Urinary bladder (tissue), 4 donors: ENCODE results near the gene UNG. TPM values are rescaled to one million over a fixed set of nuclear protein-coding genes. Genes with fewer than 3 reads are reported as not detected.
"Not testable (repeated sequence)": the region's sequence is repeated elsewhere in the genome, so short reads cannot be mapped to it uniquely, and the experiment has no call there.

Experiments used
- DNase-seq: peaks from one replicate; pipeline ENCODE4 v3.0.0-alpha.2; 2015; ENCODE audit errors: extremely low spot score
- H3K27ac ChIP-seq: one replicate; pipeline ENCODE4 v1.5.1; 2013; ENCODE audit warnings: low read depth, mild to moderate bottlenecking, moderate library complexity
- H3K36me3 ChIP-seq: one replicate; pipeline ENCODE4 v1.6.1; 2013; ENCODE audit warnings: mild to moderate bottlenecking, moderate library complexity; ENCODE audit not compliant: insufficient read depth
- H3K4me1 ChIP-seq: one replicate; pipeline ENCODE4 v1.6.1; 2013; ENCODE audit warnings: mild to moderate bottlenecking, moderate library complexity; ENCODE audit not compliant: insufficient read depth
- H3K4me3 ChIP-seq: one replicate; pipeline ENCODE4 v1.5.1; 2013; ENCODE audit warnings: low read depth, low read length
- WGBS: extraction: QIAGEN DNeasy Blood & Tissue Kit; methylation state at CpG from one replicate; pipeline ENCODE4 v1.1.7; 2013; 5-methylcytosine and 5-hydroxymethylcytosine counted together
- polyA plus RNA-seq: library from polyadenylated mRNA; stranded (reverse); fragments of 200-250 nt; gene quantifications from one replicate; pipeline ENCODE4 v1.2.3, GENCODE V29; 2013
- total RNA-seq: library from RNA; depleted of rRNA; stranded (reverse); fragments of >200 nt; gene quantifications from one replicate; pipeline ENCODE4 v1.2.3, GENCODE V29; 2014
- donor health status: healthy with polysubstance abuse.
- donor health status: healthy.

Gene UNG
- total RNA-seq (21.4 TPM), polyA plus RNA-seq (17.6 TPM)

GRCh38 chr12:109097435-109098182 lies at the start of gene UNG:
Gene UNG, plus strand, starts transcription at chr12:109097597. Its CDS starts 83 bp downstream, at chr12:109097680.
- under 1% methylated on average over 71 of the region's 71 CpGs for WGBS
- DNase-seq: peak; percentile 93

GRCh38 chr12:109048706-109049105 lies 48.7 kb upstream of the UNG start:
- 75% methylated on average over 3 of the region's 3 CpGs for WGBS
- H3K4me1 ChIP-seq, DNase-seq, H3K36me3 ChIP-seq, H3K4me3 ChIP-seq, H3K27ac ChIP-seq: not testable (repeated sequence)

More at GRCh38 chr12:109097435-109098182, at the start of gene UNG:
- Histone ChIP-seq H3K4me3 (peak within 1 kb of the TSS; percentile 88), H3K4me1 (no peaks in the 10 kb centered on the region), H3K27ac (peak within 1 kb of the TSS; percentile 92), H3K36me3 (no peaks in the 10 kb centered on the region)

DNA sequence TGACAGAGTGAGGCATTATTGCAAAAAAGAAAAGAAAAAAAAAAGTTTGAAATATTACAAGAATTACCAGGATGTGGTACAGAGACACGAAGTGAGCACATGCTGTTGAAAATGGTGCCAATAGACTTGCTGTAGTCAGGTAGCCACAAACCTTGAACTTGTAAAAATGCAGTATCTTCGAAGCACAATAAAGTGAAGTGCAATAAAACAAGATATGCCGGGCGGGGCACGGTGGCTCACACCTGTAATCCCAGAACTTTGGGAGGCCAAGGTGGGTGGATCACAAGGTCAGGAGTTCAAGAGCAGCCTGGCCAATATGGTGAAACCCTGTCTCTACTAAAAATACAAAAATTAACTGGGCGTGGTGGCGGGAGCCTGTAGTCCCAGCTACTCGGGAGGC lies 47.6 kb upstream of the UNG start:
- H3K36me3 ChIP-seq, H3K27ac ChIP-seq: not testable (repeated sequence)

GRCh38 chr12:109052097-109052413 lies 45.3 kb upstream of the UNG start:
- Histone ChIP-seq H3K27ac (no peak overlapping the region), H3K36me3 (no peaks in the 10 kb centered on the region), H3K4me3 (peak overlapping the region; percentile 84), H3K4me1 (no peaks in the 10 kb centered on the region)
- no peak for DNase-seq
- WGBS: 8% methylated on average over 6 of the region's 6 CpGs

More for the DNA sequence above, 47.6 kb upstream of the UNG start:
- H3K4me3 ChIP-seq, H3K4me1 ChIP-seq, DNase-seq: not testable (repeated sequence)
- 79% methylated on average over 8 of the region's 8 CpGs for WGBS

- WGBS: under 1% methylated on average over 61 of the region's 61 CpGs
- H3K4me3 ChIP-seq: peak within 1 kb of the TSS; percentile 84
- peak; percentile 66 for DNase-seq
- no peaks in the 10 kb centered on the region for H3K4me1 ChIP-seq
- H3K27ac ChIP-seq: peak within 1 kb of the TSS; percentile 74
- no peaks in the 10 kb centered on the region for H3K36me3 ChIP-seq
These were observed 44.7 kb upstream of the UNG start, which contains the start of gene USP30 for GRCh38 chr12:109052414-109053323. Gene USP30, plus strand, starts transcription at chr12:109052576. Its CDS starts 103 bp downstream, at chr12:109052679.

DNA sequence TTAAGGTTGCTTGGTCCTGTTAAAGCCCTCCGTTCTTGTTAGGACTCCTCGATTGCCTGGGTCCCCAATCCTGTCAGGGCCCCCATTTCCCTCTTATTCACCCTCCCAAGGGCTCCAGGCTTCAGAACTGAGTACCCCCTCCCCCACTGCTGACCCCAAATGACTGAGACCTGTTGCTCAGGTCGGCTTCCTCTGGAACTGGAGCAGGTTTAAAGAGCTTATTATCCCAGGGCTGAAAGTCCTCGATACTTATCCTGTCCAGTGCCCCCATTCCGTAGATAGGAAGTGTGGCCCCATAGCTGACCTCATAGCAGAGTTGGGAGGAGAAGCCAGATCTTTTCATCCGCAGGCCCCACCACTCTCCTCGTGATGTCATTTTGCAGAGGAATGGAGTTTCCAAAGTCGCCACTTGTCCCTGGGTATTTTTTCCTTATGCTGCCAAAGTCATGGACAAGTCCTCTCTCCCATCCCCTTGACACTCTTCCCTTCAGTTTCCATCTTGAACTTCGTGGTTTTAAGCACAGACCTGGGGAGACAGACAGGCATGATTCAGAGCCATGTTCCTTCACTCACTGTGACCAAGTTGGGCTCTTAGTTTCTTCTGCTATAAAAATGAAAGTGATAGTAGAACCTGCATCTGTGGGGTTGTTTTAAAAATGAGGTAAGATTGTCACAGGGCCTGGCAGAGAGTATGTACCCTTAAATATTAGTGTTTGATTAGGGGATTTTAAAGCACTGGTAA lies 43.8 kb upstream of the UNG start:
- WGBS: 23% methylated on average over 9 of the region's 9 CpGs

GRCh38 chr12:109054124-109054513 lies 43.3 kb upstream of the UNG start:
- peak overlapping the region; percentile 84 for H3K4me3 ChIP-seq
- not testable (repeated sequence) for DNase-seq, H3K4me1 ChIP-seq, H3K27ac ChIP-seq, H3K36me3 ChIP-seq
- 89% methylated on average over 4 of the region's 4 CpGs for WGBS

More for the DNA sequence above, 43.8 kb upstream of the UNG start:
- Histone ChIP-seq H3K27ac (peak overlapping the region; percentile 74), H3K36me3 (no peaks in the 10 kb centered on the region), H3K4me1 (no peaks in the 10 kb centered on the region), H3K4me3 (peak overlapping the region; percentile 84)
- no peak for DNase-seq

GRCh38 chr12:109054520-109054919 lies 42.9 kb upstream of the UNG start:
- no peak overlapping the region for H3K27ac ChIP-seq
- H3K4me1 ChIP-seq: no peaks in the 10 kb centered on the region
- no peak for DNase-seq
- no peak overlapping the region for H3K4me3 ChIP-seq
- no peaks in the 10 kb centered on the region for H3K36me3 ChIP-seq

DNA sequence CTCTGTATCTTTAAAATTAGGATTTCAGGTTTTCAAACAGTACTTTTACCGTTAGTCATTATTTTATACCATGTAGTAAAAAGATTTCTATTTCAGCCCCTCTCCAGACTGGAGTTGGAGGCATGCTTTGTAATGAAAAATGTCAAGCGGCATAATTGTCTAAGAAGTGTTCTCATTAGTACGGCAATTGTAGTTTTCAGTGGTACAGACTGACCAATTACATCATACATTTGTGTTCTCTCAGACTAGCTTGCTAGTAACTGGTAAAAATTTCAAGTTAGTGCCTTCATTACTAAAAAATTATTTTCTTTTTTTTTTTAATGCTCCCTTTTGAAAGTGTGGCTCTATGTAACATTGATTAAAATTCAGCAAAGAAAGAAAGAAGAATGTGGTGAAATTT lies 40.5 kb upstream of the UNG start:
- Histone ChIP-seq H3K4me3 (no peak overlapping the region), H3K36me3 (no peaks in the 10 kb centered on the region), H3K4me1 (no peaks in the 10 kb centered on the region), H3K27ac (no peak overlapping the region)
- DNase-seq: no peak
- 86% methylated on average over 3 of the region's 3 CpGs for WGBS

DNA sequence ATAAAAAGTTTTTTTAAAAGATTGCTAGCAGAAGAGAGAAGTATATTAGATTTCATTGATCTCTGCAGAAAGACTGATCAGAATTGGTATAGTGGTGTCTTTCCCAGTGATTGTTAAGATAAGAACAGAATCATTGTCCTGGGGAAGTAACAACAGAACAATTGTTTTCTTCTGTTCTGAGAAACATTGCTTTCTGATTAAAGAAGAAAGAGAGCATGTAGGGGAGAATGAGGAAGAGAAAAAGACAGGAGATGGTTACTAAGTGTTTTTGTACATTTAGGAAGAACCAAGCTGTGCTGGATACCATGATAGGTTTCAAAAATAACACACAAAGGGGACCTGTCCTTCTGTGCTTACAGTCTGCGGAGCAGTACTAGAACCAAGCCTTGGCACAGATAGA lies 40.0 kb upstream of the UNG start:
- no peak for DNase-seq
- no peaks in the 10 kb centered on the region for H3K36me3 ChIP-seq
- no peak overlapping the region for H3K4me3 ChIP-seq
- no peaks in the 10 kb centered on the region for H3K4me1 ChIP-seq
- no peak overlapping the region for H3K27ac ChIP-seq
- WGBS: 96% methylated on average over 1 of the region's 1 CpG

DNA sequence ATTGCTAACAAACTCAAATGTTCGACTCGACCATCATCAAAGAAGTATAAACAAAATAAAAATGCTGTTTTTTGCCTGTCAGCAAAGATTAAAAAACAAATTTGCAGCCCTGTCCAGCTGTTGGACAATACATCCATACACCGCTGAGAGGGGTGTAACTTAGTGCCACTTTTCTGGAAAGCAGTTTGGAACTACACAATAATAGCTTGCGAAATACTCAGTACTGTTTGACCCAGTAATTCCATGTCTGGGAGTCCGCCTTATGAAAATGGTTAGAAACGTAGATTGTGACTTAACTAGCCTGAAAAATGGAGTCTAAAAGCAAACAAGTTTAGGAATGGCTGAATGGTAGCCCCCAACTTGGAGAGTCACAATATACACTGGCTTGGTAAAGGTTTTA lies 38.6 kb upstream of the UNG start:
- Histone ChIP-seq H3K27ac (no peak overlapping the region), H3K4me3 (no peak overlapping the region), H3K36me3 (no peaks in the 10 kb centered on the region), H3K4me1 (no peaks in the 10 kb centered on the region)
- DNase-seq: no peak
- 94% methylated on average over 6 of the region's 6 CpGs for WGBS

GRCh38 chr12:109064143-109064542 lies 33.3 kb upstream of the UNG start:
- 87% methylated on average over 3 of the region's 3 CpGs for WGBS
- Histone ChIP-seq H3K4me3 (no peak overlapping the region), H3K27ac (no peak overlapping the region), H3K36me3 (no peaks in the 10 kb centered on the region), H3K4me1 (no peaks in the 10 kb centered on the region)
- DNase-seq: no peak

GRCh38 chr12:109065154-109065852 lies 32.1 kb upstream of the UNG start:
- H3K36me3 ChIP-seq: peaks cover 2% of the 10 kb centered on the region
- no peak overlapping the region for H3K4me3 ChIP-seq
- no peak overlapping the region for H3K27ac ChIP-seq
- WGBS: 78% methylated on average over 5 of the region's 5 CpGs
- no peaks in the 10 kb centered on the region for H3K4me1 ChIP-seq
- DNase-seq: no peak
